GM12874 (cell line): ENCODE data around the gene ATXN1.
A peak's percentile ranks its signal among the peaks of the same experiment; 100 is the strongest.

ENCODE experiments used
- TF ChIP-seq, protein P1 (sequence below): IDR thresholded peaks from 2 replicates; pipeline ENCODE4 v1.5.1; 2011; ENCODE audit warnings: low read depth, mild to moderate bottlenecking, control low read depth, low read length, moderate library complexity; ENCODE audit not compliant: insufficient read depth

The ATXN1 gene

DNA sequence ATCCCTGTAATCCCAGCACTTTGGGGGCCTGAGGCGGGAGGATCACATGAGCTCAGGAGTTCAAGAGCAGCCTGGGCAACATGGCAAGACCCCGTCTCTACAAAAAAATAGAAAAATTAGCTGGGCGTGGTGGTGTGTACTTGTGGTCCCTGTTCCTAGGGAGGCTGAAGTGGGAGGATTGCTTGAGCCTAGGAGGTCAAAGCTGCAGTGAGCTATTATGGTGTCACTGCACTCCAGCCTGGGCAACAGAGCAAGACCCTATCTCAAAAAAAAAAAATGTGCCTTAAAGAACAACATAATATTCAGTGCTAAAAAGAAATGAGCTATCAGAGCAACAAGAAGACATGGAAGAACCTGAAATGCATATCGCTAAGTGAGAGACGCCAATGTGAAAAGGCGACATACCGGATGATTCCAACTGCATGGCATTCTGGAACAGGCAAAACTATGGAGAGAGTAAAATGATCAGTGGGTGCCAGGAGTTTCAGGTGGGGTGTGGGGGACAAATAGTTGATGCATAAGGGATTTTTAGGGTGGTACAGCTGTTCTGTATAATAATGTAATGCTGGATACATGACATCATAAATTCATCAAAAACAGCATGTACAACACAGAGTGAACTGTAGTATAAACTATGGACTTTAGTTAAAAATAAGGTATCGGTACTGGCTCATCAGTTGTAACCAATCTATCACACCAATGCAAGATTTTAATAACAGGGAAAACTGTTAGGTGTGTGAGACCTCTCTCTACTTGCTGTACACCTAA, 442.1 kb downstream of the ATXN1 start:
- TF ChIP-seq, protein P1, sequence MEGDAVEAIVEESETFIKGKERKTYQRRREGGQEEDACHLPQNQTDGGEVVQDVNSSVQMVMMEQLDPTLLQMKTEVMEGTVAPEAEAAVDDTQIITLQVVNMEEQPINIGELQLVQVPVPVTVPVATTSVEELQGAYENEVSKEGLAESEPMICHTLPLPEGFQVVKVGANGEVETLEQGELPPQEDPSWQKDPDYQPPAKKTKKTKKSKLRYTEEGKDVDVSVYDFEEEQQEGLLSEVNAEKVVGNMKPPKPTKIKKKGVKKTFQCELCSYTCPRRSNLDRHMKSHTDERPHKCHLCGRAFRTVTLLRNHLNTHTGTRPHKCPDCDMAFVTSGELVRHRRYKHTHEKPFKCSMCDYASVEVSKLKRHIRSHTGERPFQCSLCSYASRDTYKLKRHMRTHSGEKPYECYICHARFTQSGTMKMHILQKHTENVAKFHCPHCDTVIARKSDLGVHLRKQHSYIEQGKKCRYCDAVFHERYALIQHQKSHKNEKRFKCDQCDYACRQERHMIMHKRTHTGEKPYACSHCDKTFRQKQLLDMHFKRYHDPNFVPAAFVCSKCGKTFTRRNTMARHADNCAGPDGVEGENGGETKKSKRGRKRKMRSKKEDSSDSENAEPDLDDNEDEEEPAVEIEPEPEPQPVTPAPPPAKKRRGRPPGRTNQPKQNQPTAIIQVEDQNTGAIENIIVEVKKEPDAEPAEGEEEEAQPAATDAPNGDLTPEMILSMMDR: no peak

DNA sequence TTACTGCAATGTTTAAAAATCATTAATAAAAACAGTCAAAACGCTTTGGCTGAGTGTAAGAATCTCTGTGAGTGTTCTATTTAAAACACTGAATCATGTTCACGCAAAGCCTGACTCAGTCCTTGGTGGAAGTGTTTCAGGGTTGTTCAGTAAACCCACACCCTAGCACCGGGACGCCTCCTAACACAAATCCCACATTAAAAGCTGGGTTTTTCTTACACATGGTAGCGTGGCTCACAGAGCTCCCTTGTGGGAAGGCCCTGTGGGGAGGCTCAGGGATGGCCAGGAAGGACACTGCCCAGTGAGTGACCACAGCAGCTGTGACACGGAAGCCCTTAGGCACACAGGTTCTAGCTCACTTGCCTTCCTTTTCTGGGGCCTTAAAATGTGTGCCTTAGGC, 442.7 kb downstream of the ATXN1 start:
- TF ChIP-seq, protein P1: no peak

DNA sequence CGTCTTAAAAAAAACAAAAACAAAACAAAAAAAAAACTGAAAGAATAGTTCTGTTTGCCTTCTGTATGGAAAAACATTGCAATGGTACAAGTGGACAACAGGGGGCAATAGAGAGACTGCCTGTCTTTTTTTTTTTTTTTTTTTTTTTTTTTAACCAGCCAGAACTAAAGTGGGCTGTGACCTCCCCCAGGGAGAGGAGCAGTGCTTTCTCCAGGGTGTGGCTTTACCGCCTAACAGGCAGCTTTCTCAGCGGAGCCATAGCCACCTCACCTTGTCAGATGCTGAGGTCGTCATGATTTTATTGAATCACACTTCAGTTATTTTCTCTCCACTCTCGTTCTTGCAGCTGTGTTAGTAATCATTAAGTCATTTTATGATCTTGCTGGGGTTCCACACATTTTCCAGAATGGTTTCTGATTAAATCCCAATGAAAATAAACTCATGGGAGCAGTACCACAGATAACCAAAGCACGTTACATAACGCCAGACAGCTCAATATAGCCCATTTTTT, 444.5 kb downstream of the ATXN1 start:
- TF ChIP-seq, protein P1: peak; percentile 74

DNA sequence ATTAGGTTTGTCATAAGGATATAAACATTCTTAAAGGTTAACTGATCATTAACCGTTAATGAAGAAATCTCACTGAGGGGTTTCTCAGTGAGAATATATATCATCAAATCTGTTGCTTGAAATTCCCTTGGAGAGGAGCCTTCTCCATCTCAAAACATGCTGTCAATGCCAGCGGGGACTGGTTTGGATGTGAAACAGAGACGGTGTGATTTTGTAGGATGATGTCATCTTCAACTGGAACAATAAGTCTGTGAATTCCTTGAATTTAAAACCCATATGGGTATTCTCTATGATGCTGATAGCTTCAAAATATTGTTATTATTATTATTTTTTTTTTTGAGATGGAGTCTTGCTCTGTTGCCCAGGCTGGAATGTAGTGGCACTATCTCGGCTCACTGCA, 447.0 kb downstream of the ATXN1 start:
- TF ChIP-seq, protein P1: no peak

DNA sequence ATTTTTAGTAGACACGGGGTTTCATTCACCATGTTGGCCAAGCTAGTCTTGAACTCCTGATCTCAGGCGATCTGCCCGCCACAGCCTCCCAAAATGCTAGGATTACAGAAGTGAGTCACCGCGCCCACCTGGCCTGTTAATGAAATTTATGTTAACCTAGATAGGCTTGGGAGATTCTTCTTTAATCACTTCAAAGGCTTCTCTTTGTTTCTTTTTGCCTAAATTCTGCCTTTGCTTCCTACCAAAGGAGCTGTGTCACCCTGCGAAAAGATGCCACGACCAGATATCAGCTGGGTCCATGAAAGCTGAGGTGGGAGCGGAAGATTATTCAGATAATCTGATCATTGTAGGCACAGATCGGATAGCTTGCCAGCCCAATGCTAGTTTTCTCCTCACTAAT, 447.5 kb downstream of the ATXN1 start:
- TF ChIP-seq, protein P1: no peak

DNA sequence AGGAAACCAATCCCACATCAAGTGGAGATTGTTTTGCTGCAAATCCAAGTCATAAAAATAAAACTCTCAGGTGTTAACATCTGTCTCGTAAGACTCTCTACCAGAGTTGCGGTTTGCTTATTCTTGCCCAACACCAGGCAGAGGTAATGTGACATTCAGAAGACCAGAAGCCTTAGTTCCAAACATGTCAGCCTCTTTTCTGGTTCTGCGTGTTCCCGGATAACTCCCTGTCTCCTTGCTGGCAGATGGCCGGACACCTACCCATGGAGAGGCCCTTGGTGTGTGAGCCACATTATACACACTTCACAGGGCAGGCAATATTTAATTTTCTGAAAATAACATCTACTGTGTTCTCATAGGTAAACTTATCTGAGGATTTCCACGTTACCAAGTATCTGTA, 449.5 kb downstream of the ATXN1 start:
- TF ChIP-seq, protein P1: no peak

DNA sequence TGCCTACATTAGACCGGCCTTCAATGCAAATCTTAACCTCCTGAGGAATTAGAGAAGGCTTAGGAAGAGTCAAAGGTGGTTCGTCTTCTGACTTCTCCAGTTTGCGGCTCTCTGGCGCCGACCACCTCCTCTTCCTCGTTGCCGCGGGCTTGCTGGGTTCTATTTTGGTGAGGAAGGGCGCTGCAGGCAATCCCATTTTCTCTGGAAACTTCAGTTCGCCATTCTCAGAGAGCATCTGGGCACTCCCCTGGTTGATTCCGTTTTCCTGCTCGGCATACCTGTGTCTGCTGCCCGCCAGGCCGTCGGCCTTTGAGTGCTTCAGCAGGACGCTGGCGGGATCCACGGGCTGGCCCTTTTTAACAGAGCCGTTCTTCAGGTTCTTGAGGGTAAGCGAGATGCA, 454.9 kb downstream of the ATXN1 start:
- TF ChIP-seq, protein P1: no peak
